Stimulated activated memory B cell treated with anti-CD40 and anti-IgM and Interleukin-4, amounts not matched to agents 10 μg/mL and 1 μg/mL and 100 μg/mL, for 72 hours (primary cell): ENCODE data around the gene UBE2C.
A peak's percentile ranks its signal among the peaks of the same experiment; 100 is the strongest.

Experiments used
- ATAC-seq: fragments of 150-1000 bp; cut with Tn5 transposase; 2 replicates; pipeline ENCODE4 v1.10.0; 2021
- H3K27ac Mint-ChIP-seq: one replicate; pipeline ENCODE4 v1.8.0; 2022; ENCODE audit warnings: mild to moderate bottlenecking, mixed read lengths
- H3K27me3 Mint-ChIP-seq: one replicate; pipeline ENCODE4 v1.8.0; 2022; ENCODE audit warnings: mixed read lengths
- H3K36me3 Mint-ChIP-seq: one replicate; pipeline ENCODE4 v1.8.0; 2022; ENCODE audit warnings: mixed read lengths
- H3K4me1 Mint-ChIP-seq: one replicate; pipeline ENCODE4 v1.8.0; 2022; ENCODE audit warnings: mixed read lengths
- H3K4me3 Mint-ChIP-seq: one replicate; pipeline ENCODE4 v1.8.0; 2022; ENCODE audit warnings: mild to moderate bottlenecking, moderate library complexity, mixed read lengths
- H3K9me3 Mint-ChIP-seq: one replicate; pipeline ENCODE4 v1.8.0; 2022; ENCODE audit warnings: mixed read lengths

Gene UBE2C

GRCh38 chr20:45857114-45857881 lies 44.9 kb downstream of the UBE2C start, which contains the start of the genes ACOT8 and ZSWIM3:
TSS of gene ACOT8 (minus strand) at chr20:45857392. CDS start at chr20:45857315, 77 bp downstream.
TSS of gene ZSWIM3 (plus strand) at chr20:45857614. CDS start at chr20:45857826, 212 bp downstream.
- H3K4me3 Mint-ChIP-seq = peak within 1 kb of the TSS; percentile 96

GRCh38 chr20:45857882-45858216 lies 45.4 kb downstream of the UBE2C start:
- H3K27me3 Mint-ChIP-seq = no peaks in the 10 kb centered on the region
- H3K4me3 Mint-ChIP-seq = peak overlapping the region; percentile 96
- H3K9me3 Mint-ChIP-seq = no peaks in the 10 kb centered on the region
- H3K27ac Mint-ChIP-seq = peak overlapping the region; percentile 94
- peaks cover 41% of the 10 kb centered on the region for H3K4me1 Mint-ChIP-seq
- peak; percentile 55 for ATAC-seq
- peaks cover 27% of the 10 kb centered on the region for H3K36me3 Mint-ChIP-seq

More at GRCh38 chr20:45857114-45857881, 44.9 kb downstream of the UBE2C start, which contains the start of the genes ACOT8 and ZSWIM3:
- Mint-ChIP-seq H3K27ac (peak within 1 kb of the TSS; percentile 94), H3K27me3 (no peaks in the 10 kb centered on the region), H3K9me3 (no peaks in the 10 kb centered on the region), H3K36me3 (peaks cover 29% of the 10 kb centered on the region), H3K4me1 (peaks cover 41% of the 10 kb centered on the region)
- ATAC-seq = peak; percentile 99

- peaks cover 21% of the 10 kb centered on the region for H3K36me3 Mint-ChIP-seq
- no peaks in the 10 kb centered on the region for H3K9me3 Mint-ChIP-seq
- no peak overlapping the region for H3K4me3 Mint-ChIP-seq
- ATAC-seq = no peak
- H3K27me3 Mint-ChIP-seq = no peaks in the 10 kb centered on the region
- H3K4me1 Mint-ChIP-seq = peaks cover 33% of the 10 kb centered on the region
- H3K27ac Mint-ChIP-seq = no peak overlapping the region
Observed at GRCh38 chr20:45859916-45860315, 47.5 kb downstream of the UBE2C start.

- Mint-ChIP-seq H3K27ac (no peak overlapping the region), H3K36me3 (peaks cover 21% of the 10 kb centered on the region), H3K27me3 (no peaks in the 10 kb centered on the region), H3K4me1 (peaks cover 33% of the 10 kb centered on the region), H3K4me3 (no peak overlapping the region), H3K9me3 (no peaks in the 10 kb centered on the region)
- no peak for ATAC-seq
Observed at GRCh38 chr20:45860560-45861220, 48.2 kb downstream of the UBE2C start.

- Mint-ChIP-seq H3K9me3 (no peaks in the 10 kb centered on the region), H3K4me3 (no peak overlapping the region), H3K27ac (no peak overlapping the region), H3K27me3 (no peaks in the 10 kb centered on the region), H3K4me1 (peaks cover 27% of the 10 kb centered on the region), H3K36me3 (peaks cover 22% of the 10 kb centered on the region)
- ATAC-seq = no peak
Observed at GRCh38 chr20:45861221-45862075, 49.0 kb downstream of the UBE2C start.

GRCh38 chr20:45863543-45864470 lies 51.4 kb downstream of the UBE2C start:
- no peaks in the 10 kb centered on the region for H3K27me3 Mint-ChIP-seq
- no peaks in the 10 kb centered on the region for H3K9me3 Mint-ChIP-seq
- no peak overlapping the region for H3K4me3 Mint-ChIP-seq
- H3K36me3 Mint-ChIP-seq = peaks cover 26% of the 10 kb centered on the region
- H3K4me1 Mint-ChIP-seq = peaks cover 9% of the 10 kb centered on the region
- no peak overlapping the region for H3K27ac Mint-ChIP-seq
- no peak for ATAC-seq

GRCh38 chr20:45866454-45866853 lies 54.0 kb downstream of the UBE2C start:
- Mint-ChIP-seq H3K4me1 (no peaks in the 10 kb centered on the region), H3K4me3 (no peak overlapping the region)

More at GRCh38 chr20:45866454-45866853, 54.0 kb downstream of the UBE2C start:
- Mint-ChIP-seq H3K36me3 (peaks cover 7% of the 10 kb centered on the region), H3K27me3 (no peaks in the 10 kb centered on the region), H3K27ac (no peak overlapping the region), H3K9me3 (no peaks in the 10 kb centered on the region)
- ATAC-seq = no peak
